HG03103 (cell line): ENCODE results near the gene XNDC1N.
A peak's percentile ranks its signal among the peaks of the same experiment; 100 is the strongest.

Experiments
- ATAC-seq: cut with Tn5 transposase; IDR thresholded peaks from one replicate; pipeline ENCODE4 v1.9.1; 2021; ENCODE audit warnings: low read depth; ENCODE audit not compliant: unreplicated experiment

XNDC1N gene, protein sequence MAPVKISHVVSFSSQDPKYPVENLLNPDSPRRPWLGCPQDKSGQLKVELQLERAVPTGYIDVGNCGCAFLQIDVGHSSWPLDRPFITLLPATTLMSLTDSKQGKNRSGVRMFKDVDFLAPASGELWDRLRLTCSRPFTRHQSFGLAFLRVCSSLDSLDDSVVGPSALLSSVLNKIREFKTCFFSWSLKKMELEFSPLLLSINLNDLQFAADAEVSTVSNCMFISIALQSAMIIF

DNA sequence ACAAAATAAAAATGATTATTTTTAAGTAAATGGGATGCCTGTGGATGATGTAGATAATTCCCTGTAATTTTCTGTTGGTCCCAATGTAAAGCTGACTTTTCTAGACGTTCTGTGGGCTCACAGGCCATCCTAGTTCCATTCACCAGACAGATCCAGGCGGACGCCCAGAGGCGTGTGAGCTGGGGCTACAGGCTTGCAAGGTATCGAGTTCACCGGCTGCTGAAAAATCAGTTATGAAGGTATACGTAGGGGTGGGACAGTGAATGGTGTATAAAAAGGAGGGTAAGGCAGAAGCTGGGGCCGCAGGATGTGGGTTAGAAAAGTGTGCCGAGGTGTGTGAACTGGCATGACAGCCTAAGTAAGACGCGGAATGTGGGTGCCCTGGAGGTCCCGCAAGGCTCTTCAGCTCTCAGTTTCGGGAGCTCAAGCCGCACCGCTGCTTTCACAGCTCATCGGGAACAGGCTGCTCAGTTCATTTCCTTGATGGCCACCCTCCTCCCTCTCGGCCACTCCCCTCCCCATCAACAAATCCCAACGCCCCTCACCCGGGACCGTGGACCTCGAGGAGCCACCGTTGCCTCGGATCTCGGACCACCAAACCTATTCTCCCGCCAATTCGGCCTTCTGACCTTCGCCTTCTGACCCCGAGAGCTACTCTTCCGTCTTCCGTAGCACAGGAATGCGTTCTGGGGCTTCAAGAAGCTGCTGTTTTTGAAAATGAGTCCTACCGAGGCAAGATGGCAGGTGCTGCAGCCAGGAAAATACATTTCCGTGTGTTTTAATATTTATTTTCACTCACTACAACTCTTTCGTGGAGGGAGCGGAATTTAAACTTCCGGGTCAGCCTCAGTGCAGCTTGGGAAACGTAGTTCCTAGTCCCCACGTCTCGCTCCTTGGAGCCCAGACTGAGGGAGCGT lies at the start of gene XNDC1N:
XNDC1N (minus strand) TSS at position 775 of the 917 bp plus-strand sequence. CDS start 5,241 bp downstream, outside the sequence.
- peak; percentile 51 for ATAC-seq

GRCh38 chr11:71977743-71978418 lies 49.5 kb upstream of the XNDC1N start:
- ATAC-seq: no peak

DNA sequence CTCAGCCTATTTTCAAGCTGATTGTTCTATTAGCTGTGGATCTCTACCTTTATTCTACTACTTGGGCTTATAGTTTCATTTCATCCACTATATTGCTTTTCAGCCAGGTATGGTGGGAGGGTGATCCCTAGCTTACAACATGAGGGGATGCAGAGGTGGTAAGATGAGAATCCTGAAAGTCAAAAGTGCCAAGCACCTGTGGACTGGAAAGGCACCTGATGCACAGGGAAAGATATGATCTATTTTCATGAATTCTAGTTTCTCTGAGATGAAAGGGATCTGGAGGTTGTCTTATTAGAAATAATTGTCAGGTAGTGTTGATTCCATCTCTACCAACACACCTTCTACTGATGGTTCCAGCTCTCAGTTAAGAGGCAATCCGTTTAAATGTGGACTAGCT lies 48.7 kb upstream of the XNDC1N start:
- ATAC-seq: no peak

- no peak for ATAC-seq
Measured at GRCh38 chr11:71976551-71976950, 48.2 kb upstream of the XNDC1N start.

- no peak for ATAC-seq
Measured at GRCh38 chr11:71971680-71972079, 43.3 kb upstream of the XNDC1N start.

- ATAC-seq: no peak
Measured at GRCh38 chr11:71964641-71965040, 36.2 kb upstream of the XNDC1N start.

DNA sequence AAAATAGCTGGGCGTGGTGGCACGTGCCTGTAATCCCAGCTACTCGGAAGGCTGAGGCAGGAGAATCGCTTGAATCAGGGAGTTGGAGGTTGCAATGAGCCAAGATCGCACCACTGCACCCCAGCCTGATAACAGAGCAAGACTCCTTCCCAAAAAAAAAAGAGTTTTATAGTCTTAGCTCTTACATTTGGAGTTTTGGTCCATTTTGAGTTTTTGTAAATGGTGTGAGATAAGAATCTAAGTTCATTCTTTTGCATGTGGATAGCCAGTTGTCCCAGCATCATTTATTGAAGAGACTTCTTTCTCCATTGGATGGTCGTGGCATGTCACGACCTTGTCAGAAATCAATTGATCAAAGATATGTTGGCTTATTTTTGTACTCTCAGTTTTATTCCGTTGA lies 35.1 kb upstream of the XNDC1N start:
- no peak for ATAC-seq

GRCh38 chr11:71962428-71963038 lies 34.1 kb upstream of the XNDC1N start:
- ATAC-seq: no peak

DNA sequence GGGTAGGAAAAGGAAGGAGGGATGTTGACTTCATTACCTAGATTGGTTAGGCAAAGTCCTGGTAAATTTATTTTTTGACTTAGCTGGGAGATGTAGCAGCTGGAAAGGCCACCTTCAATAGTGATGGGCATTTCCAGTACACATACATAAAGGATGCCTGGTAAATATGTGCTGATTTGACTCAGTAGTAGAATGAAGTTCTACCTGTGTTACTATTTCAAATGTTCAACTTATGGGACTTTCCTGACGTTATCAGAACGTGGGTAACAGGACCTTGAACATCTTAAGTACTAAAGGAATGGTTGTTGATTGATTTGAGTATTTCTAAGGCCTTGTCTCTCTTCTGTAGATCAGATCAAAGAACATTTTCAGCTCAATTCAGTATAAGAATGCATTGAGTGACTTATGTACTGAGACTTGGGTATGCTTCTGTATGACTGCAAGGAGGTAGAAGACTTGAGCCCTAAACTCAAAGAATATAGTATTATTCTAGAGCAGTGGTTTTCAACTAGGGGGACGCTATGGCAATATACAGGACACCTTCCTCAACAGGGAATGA lies 27.6 kb upstream of the XNDC1N start:
- no peak for ATAC-seq

DNA sequence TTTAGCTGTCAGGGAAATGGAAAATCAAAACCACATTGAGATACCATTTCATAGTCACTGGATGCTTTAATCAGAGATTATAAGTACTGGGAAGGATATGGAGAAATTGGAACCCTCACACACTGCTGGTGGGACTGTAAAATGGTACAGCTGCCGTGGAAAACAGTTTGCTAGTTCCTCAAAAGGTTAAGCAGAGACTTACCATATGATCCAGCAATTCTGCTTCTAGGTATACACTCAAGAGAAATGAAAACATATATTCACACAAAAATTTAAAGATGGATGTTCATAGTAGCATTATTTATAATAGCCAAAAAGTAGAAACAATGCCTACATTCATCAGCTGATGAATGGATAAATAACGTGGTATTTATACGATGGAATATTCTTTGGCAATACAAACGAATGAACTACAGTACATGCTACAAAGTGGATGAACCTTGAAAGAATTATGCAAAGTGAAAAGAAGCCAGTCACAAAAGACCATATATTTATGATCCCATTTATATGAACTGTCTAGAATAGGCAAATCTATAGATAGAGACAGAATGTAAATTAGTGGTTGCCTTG lies 23.4 kb upstream of the XNDC1N start:
- no peak for ATAC-seq

DNA sequence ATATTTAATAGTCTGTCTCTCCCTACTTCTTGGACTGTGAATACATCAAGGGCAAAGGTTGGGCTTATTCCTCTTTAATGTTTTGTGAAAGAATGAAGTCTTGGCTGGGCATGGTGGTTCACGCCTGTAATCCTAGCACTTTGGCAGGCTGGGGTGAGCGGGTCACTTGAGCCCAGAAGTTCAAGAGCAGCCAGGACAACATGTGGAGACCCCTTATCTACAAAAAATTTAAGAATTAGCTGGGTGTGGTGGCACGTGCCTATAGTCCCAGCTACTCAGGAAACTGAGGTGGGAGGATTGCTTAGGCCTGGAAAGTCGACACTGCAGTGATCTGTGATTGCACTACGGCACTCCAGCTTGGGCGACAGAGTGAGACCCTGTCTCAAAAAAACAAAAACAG lies 20.6 kb upstream of the XNDC1N start:
- ATAC-seq: no peak

- ATAC-seq: no peak
Measured at GRCh38 chr11:71948314-71949027, 20.1 kb upstream of the XNDC1N start.

- ATAC-seq: no peak
Measured at GRCh38 chr11:71947498-71947897, 19.1 kb upstream of the XNDC1N start.

DNA sequence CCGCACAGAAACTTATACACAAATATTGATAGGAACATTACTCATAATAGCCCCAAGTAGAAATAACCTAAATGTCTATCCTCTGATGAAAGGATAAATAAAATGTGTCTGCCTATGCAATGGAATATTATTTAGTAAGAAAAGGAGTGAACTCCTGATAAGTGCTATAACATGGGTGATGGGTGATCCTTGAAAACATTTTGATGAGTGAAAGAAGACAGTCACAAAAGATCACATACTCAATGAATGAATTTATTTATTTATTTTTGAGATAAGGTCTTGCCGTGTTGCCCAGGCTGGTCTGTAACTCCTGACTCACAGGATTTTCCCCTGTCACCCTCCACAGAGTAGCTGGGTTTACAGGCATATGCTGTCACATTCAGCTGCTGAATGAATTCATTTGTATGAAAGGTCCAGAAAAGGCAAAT lies 17.8 kb upstream of the XNDC1N start:
- no peak for ATAC-seq

- no peak for ATAC-seq
Measured at GRCh38 chr11:71940561-71941219, 12.3 kb upstream of the XNDC1N start.

- no peak for ATAC-seq
Measured at GRCh38 chr11:71937826-71938225, 9.4 kb upstream of the XNDC1N start.

GRCh38 chr11:71936825-71937224 lies 8.4 kb upstream of the XNDC1N start:
- no peak for ATAC-seq

GRCh38 chr11:71935338-71935925 lies 7.0 kb upstream of the XNDC1N start:
- ATAC-seq: no peak

DNA sequence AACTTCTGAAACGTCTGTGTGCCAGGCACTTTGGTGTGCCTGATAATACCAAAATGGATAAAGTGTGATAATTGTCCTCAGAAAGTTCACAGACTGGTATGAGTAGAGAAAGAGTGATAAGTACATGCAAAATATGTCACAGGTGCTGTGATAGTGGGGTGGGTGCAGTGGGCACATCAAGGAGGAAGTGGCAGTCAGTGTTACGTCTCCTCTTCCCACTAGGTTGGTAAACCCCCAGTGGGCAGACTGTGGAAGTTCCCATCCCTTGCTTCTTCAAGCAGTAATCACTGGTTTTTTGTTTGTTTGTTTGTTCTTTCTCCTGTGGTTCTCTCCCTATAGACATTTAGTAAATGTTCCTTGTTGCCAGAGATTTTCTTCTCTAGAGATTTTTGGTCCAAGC lies 5.8 kb upstream of the XNDC1N start:
- ATAC-seq: no peak
